VCaP (cell line): ENCODE data around the gene USP4.

Experiments used
- H3K27ac ChIP-seq: fragments of 450-650 bp; 2 replicates; pipeline ENCODE4 v1.5.1; 2017
- CTCF ChIP-seq: fragments of 450-650 bp; conservative IDR thresholded peaks from 2 replicates; pipeline ENCODE4 v1.5.1; 2017; ENCODE audit warnings: mild to moderate bottlenecking, moderate library complexity

Gene USP4

GRCh38 chr3:49269443-49270155 is 70.3 kb downstream of the USP4 start:
- no peak for TF ChIP-seq CTCF
- no peak overlapping the region for H3K27ac ChIP-seq

- TF ChIP-seq CTCF, result no peak
Measured at GRCh38 chr3:49266410-49267095, 73.3 kb downstream of the USP4 start.

GRCh38 chr3:49265661-49266386 is 74.0 kb downstream of the USP4 start:
- no peak for TF ChIP-seq CTCF
- no peak overlapping the region for H3K27ac ChIP-seq

More at GRCh38 chr3:49266410-49267095, 73.3 kb downstream of the USP4 start:
- no peak overlapping the region for H3K27ac ChIP-seq

GRCh38 chr3:49263159-49263889 is 76.5 kb downstream of the USP4 start:
- no peak for TF ChIP-seq CTCF
- no peak overlapping the region for H3K27ac ChIP-seq

- H3K27ac ChIP-seq, result no peak overlapping the region
- TF ChIP-seq CTCF, result no peak
Measured at GRCh38 chr3:49260806-49261324, 79.0 kb downstream of the USP4 start.

GRCh38 chr3:49257187-49257586 is 82.7 kb downstream of the USP4 start:
- no peak overlapping the region for H3K27ac ChIP-seq
- no peak for TF ChIP-seq CTCF
